GM20000 (cell line): ENCODE results near the gene ITGA7.

Experiments
- DNase-seq: peaks from one replicate; pipeline ENCODE4 v3.0.0; 2012; ENCODE audit warnings: low spot score
- TF ChIP-seq, protein P1 (sequence below): IDR thresholded peaks from 2 replicates; pipeline ENCODE4 v1.5.1; 2012; ENCODE audit warnings: mild to moderate bottlenecking, control low read depth; ENCODE audit errors: extremely low read depth, missing control alignments

ITGA7 gene

DNA sequence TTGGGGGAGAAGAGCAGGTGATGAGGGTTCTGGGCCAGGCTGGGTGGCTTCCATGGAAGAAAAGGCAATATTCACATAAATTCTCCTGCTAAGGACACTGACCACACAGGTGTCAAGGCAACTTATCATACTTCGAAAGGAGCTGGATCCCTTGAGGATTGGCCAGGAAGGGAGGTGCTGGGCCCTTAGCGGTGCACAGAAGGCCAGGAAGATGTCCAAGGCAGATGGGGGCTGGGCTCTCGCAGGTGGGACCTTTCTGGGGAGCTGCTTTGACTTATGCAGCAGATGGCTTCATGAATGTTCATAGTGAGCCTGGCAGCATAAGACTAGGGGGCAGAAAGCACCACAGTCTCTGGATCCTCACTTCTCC lies 17.2 kb upstream of the ITGA7 start:
- TF ChIP-seq, protein P1, sequence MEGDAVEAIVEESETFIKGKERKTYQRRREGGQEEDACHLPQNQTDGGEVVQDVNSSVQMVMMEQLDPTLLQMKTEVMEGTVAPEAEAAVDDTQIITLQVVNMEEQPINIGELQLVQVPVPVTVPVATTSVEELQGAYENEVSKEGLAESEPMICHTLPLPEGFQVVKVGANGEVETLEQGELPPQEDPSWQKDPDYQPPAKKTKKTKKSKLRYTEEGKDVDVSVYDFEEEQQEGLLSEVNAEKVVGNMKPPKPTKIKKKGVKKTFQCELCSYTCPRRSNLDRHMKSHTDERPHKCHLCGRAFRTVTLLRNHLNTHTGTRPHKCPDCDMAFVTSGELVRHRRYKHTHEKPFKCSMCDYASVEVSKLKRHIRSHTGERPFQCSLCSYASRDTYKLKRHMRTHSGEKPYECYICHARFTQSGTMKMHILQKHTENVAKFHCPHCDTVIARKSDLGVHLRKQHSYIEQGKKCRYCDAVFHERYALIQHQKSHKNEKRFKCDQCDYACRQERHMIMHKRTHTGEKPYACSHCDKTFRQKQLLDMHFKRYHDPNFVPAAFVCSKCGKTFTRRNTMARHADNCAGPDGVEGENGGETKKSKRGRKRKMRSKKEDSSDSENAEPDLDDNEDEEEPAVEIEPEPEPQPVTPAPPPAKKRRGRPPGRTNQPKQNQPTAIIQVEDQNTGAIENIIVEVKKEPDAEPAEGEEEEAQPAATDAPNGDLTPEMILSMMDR, result no peak
- DNase-seq, result no peak

- DNase-seq, result no peak
- TF ChIP-seq, protein P1, result peak; percentile 75
Measured at GRCh38 chr12:55724226-55724939, 16.7 kb upstream of the ITGA7 start.

- DNase-seq, result no peak
- TF ChIP-seq, protein P1, result no peak
Measured at GRCh38 chr12:55723516-55724225, 16.0 kb upstream of the ITGA7 start.

DNA sequence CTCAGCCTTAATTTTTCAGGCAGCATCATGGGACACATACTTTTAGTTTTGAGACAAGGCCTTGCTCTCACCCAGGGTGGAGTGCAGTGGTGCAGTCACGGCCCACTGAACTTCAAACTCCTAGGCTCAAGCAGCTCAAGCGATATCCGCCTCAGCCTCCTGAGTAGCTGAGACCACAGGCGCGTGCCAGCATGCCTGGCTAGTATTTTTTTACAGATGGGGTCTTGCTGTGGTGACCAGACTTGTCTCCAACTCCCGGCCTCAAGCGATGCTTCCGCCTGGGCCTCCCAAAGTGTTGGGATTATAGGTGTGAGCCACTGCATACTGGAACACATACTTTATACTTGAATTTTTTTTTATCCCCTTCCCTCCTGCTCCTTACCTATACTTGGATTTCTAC lies 15.2 kb upstream of the ITGA7 start:
- no peak for DNase-seq
- TF ChIP-seq, protein P1, result no peak

- no peak for DNase-seq
- TF ChIP-seq, protein P1, result no peak
Measured at GRCh38 chr12:55721601-55722213, 14.0 kb upstream of the ITGA7 start.

DNA sequence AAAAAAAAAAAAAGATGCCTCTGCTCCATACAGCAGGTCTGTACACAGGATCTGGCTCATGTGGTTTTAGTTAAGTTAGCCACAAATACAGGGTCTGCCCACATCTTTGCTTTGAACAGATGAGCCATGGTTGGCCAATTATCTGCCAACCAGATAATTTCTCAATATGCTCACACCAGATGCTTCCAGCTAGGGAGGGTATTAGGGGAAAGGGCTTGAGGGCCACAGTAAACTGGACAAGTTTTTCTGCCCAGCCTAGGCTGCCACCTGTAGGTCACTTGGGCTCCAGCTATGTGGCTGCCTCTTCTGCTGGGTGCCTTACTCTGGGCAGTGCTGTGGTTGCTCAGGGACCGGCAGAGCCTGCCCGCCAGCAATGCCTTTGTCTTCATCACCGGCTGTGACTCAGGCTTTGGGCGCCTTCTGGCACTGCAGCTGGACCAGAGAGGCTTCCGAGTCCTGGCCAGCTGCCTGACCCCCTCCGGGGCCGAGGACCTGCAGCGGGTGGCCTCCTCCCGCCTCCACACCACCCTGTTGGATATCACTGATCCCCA lies 13.3 kb upstream of the ITGA7 start:
- no peak for DNase-seq
- TF ChIP-seq, protein P1, result peak; percentile 7

DNA sequence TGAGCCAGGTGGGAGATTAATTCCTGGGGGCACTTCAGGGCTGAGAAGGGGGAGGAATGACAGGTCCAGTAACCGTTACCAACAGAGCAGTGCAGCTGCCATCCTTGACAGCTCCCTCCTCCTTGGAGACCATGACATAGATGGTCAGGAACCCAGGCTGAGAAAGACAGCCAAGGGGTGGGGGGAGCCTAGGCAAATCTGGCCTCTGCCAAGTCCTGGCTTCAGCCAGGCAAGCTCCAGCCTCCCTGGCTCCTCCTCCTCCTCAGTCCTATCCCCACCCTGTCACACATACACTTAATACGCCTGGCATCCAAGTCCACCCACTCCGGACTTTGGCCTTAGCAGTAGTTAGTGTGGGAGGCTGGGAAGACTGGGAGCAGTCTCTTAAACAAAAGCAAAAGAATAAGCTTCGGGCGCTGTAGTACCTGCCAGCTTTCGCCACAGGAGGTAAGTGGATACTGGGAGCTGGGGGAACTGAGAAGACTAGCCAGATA lies 12.4 kb upstream of the ITGA7 start, which contains the start of gene RDH5:
Gene RDH5, plus strand, starts transcription at position 323 of the 494 bp plus-strand sequence. CDS start 792 bp downstream, outside the sequence.
- TF ChIP-seq, protein P1, result no peak
- DNase-seq, result no peak
